ENCODE data around the gene PRKN. TPM values are rescaled to one million over a fixed set of nuclear protein-coding genes. Genes with fewer than 3 reads are reported as not detected.
"Not testable (repeated sequence)": the region's sequence is repeated elsewhere in the genome, so short reads cannot be mapped to it uniquely, and the experiment has no call there.

Gene PRKN
- total and polyA plus RNA-seq, 2 experiments from 2014 or later = 2.3 to 3.9 TPM

DNA sequence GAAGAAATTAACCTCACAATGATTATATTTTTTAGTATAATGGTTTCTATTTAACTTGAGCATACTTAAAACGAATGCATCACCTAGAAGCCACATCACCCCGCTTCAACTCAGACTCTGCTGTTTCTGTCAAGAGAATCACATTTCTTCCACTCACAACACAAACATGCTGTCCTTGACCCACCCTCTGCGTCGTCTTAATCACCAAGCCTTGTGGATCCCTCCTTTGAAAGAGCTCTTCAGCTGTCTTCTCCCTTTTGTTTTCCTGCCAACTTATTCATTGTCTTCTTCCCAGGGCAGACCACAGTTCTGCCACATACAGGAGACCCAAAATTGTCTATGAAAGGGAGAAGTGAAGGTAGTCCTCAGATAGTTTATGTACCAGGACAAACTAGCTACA is 858.1 kb downstream of the PRKN start:
- Histone ChIP-seq H3K27ac (no peak overlapping the region), H4K20me1 (ENCODE audit: insufficient read depth, poor library complexity, severe bottlenecking) (no peaks in the 10 kb centered on the region), H3K4me2 (no peak overlapping the region), H3K36me3 (replicated peaks; ENCODE audit: insufficient read depth, low read depth) (no peaks in the 10 kb centered on the region), H3K9me2 (replicated peaks; ENCODE audit: insufficient read depth) (no peaks in the 10 kb centered on the region), H3K79me2 (no peaks in the 10 kb centered on the region), H3K4me1 (ENCODE audit: insufficient read depth) (no peaks in the 10 kb centered on the region), H2AFZ (no peak overlapping the region), H3K27me3 (no peaks in the 10 kb centered on the region), H3K9me3 (ENCODE audit: low read depth) (no peaks in the 10 kb centered on the region), H3K4me3 (no peak overlapping the region)
- 89% methylated on average over 4 of the region's 4 CpGs for WGBS (ENCODE audit: low lambda C conversion rate, missing lambda C conversion rate)
- TF ChIP-seq EZH2 (IDR thresholded peaks at IDR 0.05; ENCODE audit: borderline replicate concordance) (no peak), EZH2phosphoT487 (IDR thresholded peaks at IDR 0.05; ENCODE audit: low read depth, severe bottlenecking, unreplicated experiment) (no peak)
- TF ChIP-seq, protein P1, sequence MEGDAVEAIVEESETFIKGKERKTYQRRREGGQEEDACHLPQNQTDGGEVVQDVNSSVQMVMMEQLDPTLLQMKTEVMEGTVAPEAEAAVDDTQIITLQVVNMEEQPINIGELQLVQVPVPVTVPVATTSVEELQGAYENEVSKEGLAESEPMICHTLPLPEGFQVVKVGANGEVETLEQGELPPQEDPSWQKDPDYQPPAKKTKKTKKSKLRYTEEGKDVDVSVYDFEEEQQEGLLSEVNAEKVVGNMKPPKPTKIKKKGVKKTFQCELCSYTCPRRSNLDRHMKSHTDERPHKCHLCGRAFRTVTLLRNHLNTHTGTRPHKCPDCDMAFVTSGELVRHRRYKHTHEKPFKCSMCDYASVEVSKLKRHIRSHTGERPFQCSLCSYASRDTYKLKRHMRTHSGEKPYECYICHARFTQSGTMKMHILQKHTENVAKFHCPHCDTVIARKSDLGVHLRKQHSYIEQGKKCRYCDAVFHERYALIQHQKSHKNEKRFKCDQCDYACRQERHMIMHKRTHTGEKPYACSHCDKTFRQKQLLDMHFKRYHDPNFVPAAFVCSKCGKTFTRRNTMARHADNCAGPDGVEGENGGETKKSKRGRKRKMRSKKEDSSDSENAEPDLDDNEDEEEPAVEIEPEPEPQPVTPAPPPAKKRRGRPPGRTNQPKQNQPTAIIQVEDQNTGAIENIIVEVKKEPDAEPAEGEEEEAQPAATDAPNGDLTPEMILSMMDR (IDR thresholded peaks at IDR 0.05; ENCODE audit: poor library complexity) = no peak
- DNase-seq (ENCODE audit: low spot score) = no peak

DNA sequence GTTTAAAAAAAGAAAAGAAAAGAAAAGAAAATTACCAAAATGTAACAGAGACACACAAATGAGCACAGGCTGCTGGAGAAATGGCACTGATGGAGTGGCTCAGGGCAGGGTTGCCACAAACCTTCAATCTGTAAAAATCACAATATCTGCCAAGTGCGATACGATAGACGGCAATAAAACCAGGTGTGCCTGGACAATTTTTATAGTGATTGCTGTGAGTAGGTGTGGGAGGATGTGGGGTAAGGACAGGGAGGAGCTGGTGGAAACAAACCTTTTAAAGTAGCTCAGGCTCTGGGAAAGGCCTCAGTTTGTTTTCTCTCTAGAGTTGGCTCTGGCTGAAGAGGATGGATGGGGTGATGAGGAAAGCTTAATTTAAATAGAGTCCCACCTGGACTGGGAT is 861.0 kb downstream of the PRKN start:
- Histone ChIP-seq H3K9me3 (ENCODE audit: low read depth) (no peaks in the 10 kb centered on the region), H4K20me1 (ENCODE audit: insufficient read depth, poor library complexity, severe bottlenecking) (no peaks in the 10 kb centered on the region), H3K79me2 (no peaks in the 10 kb centered on the region), H3K4me1 (ENCODE audit: insufficient read depth) (no peaks in the 10 kb centered on the region), H3K4me3 (no peak overlapping the region), H2AFZ (no peak overlapping the region), H3K9me2 (replicated peaks; ENCODE audit: insufficient read depth) (no peaks in the 10 kb centered on the region), H3K27ac (no peak overlapping the region), H3K36me3 (replicated peaks; ENCODE audit: insufficient read depth, low read depth) (no peaks in the 10 kb centered on the region), H3K27me3 (no peaks in the 10 kb centered on the region), H3K4me2 (no peak overlapping the region)
- TF ChIP-seq EZH2phosphoT487 (IDR thresholded peaks at IDR 0.05; ENCODE audit: low read depth, severe bottlenecking, unreplicated experiment) (no peak), EZH2 (IDR thresholded peaks at IDR 0.05; ENCODE audit: borderline replicate concordance) (no peak)
- TF ChIP-seq, protein P1 (IDR thresholded peaks at IDR 0.05; ENCODE audit: poor library complexity) = no peak
- 89% methylated on average over 3 of the region's 3 CpGs for WGBS (ENCODE audit: low lambda C conversion rate, missing lambda C conversion rate)
- DNase-seq (ENCODE audit: low spot score) = no peak

DNA sequence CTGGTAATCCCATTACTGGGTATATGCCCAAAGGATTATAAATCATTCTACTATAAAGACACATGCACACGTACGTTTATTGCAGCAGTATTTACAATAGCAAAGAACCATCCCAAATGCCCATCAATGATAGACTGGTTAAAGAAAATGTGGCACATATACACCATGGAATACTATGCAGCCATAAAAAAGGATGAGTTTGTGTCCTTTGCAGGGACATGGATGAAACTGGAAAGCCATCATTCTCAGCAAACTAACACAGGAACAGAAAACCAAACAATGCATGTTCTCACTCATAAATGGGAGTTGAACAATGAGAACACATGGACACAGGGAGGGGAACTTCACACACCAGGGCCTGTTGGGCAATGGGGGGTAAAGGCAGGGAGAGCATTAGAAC is 866.5 kb downstream of the PRKN start:
- DNase-seq (ENCODE audit: low spot score); H3K4me1 ChIP-seq (ENCODE audit: insufficient read depth); H3K36me3 ChIP-seq (replicated peaks; ENCODE audit: insufficient read depth, low read depth); H3K9me3 ChIP-seq (ENCODE audit: low read depth); H3K27me3 ChIP-seq; H3K4me3 ChIP-seq; H3K9me2 ChIP-seq (replicated peaks; ENCODE audit: insufficient read depth); H3K4me2 ChIP-seq; H3K79me2 ChIP-seq; H3K27ac ChIP-seq; H2AFZ ChIP-seq; H4K20me1 ChIP-seq (ENCODE audit: insufficient read depth, poor library complexity, severe bottlenecking): not testable (repeated sequence)
- 73% methylated on average over 2 of the region's 2 CpGs for WGBS (ENCODE audit: low lambda C conversion rate, missing lambda C conversion rate)

DNA sequence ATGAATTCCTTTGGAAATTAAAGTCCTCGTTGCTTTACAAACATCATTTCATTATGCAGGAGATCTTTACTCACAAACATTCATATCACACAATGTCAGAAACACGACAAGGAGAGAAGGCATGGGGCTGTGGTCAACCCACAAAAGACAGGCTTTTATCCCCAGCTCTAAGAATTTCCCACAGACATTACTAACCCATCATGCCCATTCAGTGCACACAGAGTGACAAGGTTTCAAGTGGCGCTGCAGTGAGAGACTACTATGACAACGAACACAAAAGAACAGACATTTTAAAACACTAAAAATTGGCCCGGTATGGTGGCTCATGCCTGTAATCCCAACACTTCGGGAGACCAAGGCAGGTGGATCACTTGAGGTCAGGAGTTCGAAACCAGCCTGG is 873.9 kb downstream of the PRKN start:
- H3K4me3 ChIP-seq = no peak overlapping the region
- H3K27me3 ChIP-seq = no peaks in the 10 kb centered on the region
- no peak for DNase-seq (ENCODE audit: low spot score)
- WGBS (ENCODE audit: low lambda C conversion rate, missing lambda C conversion rate) = 87% methylated on average over 7 of the region's 7 CpGs
- H4K20me1 ChIP-seq (ENCODE audit: insufficient read depth, poor library complexity, severe bottlenecking) = no peaks in the 10 kb centered on the region
- no peaks in the 10 kb centered on the region for H3K9me2 ChIP-seq (replicated peaks; ENCODE audit: insufficient read depth)
- no peaks in the 10 kb centered on the region for H3K4me1 ChIP-seq (ENCODE audit: insufficient read depth)
- no peaks in the 10 kb centered on the region for H3K79me2 ChIP-seq
- H3K27ac ChIP-seq = no peak overlapping the region
- H3K9me3 ChIP-seq (ENCODE audit: low read depth) = no peaks in the 10 kb centered on the region
- H2AFZ ChIP-seq = no peak overlapping the region
- no peak overlapping the region for H3K4me2 ChIP-seq
- TF ChIP-seq EZH2phosphoT487 (IDR thresholded peaks at IDR 0.05; ENCODE audit: low read depth, severe bottlenecking, unreplicated experiment) (no peak), EZH2 (IDR thresholded peaks at IDR 0.05; ENCODE audit: borderline replicate concordance) (no peak)
- TF ChIP-seq, protein P1 (IDR thresholded peaks at IDR 0.05; ENCODE audit: poor library complexity) = no peak
- no peaks in the 10 kb centered on the region for H3K36me3 ChIP-seq (replicated peaks; ENCODE audit: insufficient read depth, low read depth)

DNA sequence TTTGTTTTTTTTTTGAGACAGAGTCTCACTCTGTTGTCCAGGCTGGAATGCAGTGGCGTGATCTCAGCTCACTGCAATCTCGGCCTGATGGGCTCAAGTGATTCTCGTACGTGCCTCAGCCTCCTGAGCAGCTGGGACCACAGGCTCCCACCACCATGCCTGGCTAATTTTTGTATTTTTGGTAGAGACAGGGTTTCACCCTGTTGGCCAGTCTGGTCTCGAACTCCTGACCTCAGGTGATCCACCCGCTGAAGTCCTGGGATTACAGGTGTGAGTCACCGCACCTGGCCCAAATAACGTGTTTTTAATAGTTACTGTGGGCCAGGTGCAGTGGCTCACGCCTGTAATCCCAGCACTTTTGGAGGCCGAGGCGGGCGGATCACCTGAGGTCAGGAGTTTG is 876.1 kb downstream of the PRKN start:
- WGBS (ENCODE audit: low lambda C conversion rate, missing lambda C conversion rate) = 97% methylated on average over 12 of the region's 12 CpGs
- not testable (repeated sequence) for H2AFZ ChIP-seq; H3K4me1 ChIP-seq (ENCODE audit: insufficient read depth); H3K79me2 ChIP-seq; H4K20me1 ChIP-seq (ENCODE audit: insufficient read depth, poor library complexity, severe bottlenecking); H3K27me3 ChIP-seq; H3K36me3 ChIP-seq (replicated peaks; ENCODE audit: insufficient read depth, low read depth); DNase-seq (ENCODE audit: low spot score); H3K27ac ChIP-seq; H3K4me2 ChIP-seq; H3K9me2 ChIP-seq (replicated peaks; ENCODE audit: insufficient read depth); H3K9me3 ChIP-seq (ENCODE audit: low read depth); H3K4me3 ChIP-seq
